Stimulated activated CD8-positive, alpha-beta memory T cell treated with anti-CD3 and anti-CD28 coated beads, Interleukin-7, amount 100 ng/mL, for 4 hours (primary cell): ENCODE results near the gene CHST15.

Experiments used
- DNase-seq, 2 donors: peaks; one replicate each; pipeline ENCODE4 v3.0.0-alpha.2; 2020; ENCODE audit warnings: low read depth in 2 of 2

The CHST15 gene

GRCh38 chr10:124092860-124093773 lies at the start of gene CHST15:
Gene CHST15 (minus strand): TSS chr10:124093598. CDS start chr10:124046212, 47,386 bp downstream.
- DNase-seq: no peak

DNA sequence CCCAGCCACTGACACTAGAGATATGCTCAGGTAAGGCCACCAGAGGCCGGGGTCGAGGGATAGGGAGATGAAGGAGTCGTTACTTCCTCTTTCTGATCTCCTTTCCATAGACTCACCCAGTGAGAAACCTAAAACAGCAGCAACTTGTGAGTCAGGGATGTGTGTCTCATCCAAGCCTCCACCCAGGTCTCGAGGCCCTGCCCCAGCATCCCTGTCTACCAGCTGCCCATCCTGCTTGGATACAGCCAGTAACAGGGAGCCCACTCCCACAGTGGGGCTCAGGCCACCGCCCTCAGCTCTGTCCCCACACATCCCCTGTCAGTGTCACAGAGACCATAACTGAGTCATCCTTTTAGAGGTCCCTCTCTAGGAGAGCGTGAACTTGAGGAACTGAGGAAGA lies 49.6 kb upstream of the CHST15 start:
- DNase-seq: no peak

DNA sequence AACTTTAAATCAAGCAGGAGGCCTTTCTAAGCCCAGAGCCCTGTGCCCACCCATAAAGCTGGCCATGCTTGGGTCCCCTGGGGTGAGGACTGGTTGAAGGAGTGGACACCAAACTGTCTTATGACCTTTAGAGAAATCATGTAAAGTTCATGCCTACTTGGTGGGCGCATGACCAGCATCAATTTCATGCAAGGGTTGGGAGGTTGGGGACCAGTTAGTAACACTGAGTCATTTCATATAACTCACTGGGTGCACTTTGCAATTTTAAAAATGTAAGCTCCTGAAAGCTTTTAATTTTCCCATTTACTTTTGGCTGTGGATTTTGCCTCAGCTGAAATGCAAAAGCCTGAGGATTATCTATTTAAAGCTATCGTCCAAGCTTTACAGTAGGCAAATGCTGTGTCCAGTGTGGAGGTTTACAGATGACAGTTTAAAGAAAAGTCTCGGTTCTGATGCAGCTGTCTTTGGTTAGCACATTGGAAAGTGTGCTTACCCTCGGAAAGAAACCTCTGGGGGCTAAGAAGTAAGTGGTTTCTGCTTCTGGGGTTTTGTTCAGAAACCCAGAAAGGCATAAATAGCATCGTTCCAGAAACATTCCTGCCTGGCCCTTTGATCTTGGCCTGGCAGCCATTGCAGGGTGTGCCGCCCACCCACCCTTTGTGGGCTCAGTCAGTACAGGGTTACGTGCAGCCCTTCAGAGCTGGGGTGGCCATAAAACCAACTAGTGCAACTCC lies 48.8 kb upstream of the CHST15 start:
- no peak for DNase-seq

- no peak for DNase-seq
Measured at GRCh38 chr10:124138883-124139348, 45.5 kb upstream of the CHST15 start.

DNA sequence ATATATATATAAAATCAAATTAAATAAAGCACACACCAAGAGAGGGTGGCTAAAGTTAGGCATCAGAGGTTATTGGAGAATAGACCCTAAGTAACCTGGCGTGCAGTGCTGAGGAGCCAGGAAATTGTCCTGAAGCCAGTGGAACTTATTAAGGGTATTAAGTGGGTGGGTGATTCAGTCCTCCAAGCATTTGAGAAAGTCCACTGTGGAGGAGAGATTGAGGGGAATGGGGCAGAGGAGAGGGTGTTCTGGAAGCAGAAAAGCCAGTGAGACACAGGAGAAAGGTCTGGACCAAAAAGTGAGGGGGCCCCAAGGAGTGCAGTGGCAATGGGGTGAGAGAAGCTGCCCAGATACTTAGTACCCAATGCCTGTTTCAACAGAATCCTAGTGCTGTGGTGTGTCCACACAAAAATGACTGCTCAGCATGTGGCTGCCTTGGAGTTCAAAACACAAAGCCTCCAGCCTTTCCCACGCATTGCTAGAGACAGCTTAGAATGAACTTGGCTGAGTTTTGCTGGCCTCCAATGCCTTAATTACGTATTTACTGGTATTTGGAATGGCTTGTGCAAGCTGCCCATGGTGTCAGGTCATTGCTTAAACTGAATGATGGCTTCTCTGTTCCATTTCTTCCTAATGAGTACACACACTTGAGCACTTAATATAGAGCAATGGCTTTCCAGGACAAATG lies 44.9 kb upstream of the CHST15 start:
- no peak for DNase-seq

GRCh38 chr10:124134251-124134893 lies 41.0 kb upstream of the CHST15 start:
- DNase-seq: no peak

- DNase-seq: no peak
Measured at GRCh38 chr10:124132876-124133275, 39.5 kb upstream of the CHST15 start.

DNA sequence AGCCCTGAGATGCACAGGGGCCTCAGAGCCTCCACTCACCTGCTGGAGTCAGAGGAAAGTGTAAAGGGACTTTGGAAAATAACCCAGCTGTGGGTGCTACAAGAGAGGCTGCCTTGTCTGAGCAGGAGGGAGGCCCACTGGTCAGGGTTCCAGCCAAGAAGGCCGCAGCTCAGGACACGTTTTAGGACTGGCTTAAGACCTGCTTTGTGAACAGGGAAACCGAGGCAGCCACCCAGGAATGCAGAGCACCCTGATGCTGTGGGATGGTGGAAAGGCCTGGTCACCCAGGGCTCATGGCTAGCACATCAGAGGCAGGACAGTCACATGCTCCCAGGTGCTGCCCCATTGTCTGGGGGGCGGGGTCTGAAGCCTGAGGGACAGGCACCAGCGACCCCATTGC lies 38.9 kb upstream of the CHST15 start:
- DNase-seq: no peak

DNA sequence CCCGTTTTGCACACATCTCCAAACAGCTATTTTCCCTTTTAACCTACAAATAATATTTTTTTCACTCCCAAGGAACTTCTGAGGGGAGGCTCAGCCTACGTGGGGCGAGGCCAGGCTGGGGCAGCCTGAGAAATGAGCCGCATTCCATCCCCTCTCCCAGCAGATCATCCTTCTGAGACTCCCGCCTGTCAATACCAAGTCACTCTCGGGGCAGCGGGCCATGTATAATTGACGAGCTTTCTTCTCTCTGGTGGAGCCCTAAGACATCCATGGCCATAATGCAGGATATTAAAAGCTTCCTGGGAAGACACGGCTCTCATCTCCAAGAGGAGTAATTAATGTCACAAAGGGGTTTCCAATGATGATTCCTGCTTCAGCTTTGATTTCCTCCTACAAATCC lies 37.8 kb upstream of the CHST15 start:
- no peak for DNase-seq

DNA sequence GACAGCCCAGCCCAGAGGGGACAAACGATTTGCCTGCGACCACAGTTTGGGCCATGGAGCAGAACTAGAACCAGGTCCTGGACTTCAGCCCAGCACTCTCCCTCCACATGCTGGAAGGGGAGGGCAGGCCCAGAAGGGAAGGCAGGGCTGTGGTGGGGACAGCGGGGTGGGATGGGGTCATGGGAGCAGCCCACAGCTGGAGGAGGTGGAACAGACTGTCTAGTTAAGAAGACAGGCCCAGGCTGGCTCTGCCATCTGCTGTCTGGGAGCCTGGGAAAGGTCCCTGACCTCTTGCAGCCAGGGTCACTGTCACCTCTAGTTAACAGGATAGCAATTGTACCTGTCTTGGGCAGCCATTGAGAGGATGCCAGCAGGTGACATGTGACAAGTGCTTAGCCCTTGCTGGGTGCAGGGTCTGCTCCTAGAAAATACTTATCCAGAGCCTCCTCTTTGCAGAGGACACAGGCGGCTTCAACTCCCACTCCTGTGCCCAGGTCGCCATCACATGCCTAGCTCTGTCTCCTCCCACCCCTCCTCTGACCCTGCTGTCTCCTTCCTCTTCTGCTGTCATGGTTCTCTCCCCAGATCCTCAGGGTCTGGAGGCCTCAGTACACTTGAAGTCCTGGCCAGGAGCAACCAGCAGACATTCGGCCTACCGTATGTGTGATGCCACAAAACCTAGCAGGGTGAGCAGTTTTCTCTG lies 37.0 kb upstream of the CHST15 start:
- no peak for DNase-seq

GRCh38 chr10:124129471-124129870 lies 36.1 kb upstream of the CHST15 start:
- DNase-seq: no peak

- DNase-seq: no peak
Measured at GRCh38 chr10:124128811-124129145, 35.4 kb upstream of the CHST15 start.

- no peak for DNase-seq
Measured at GRCh38 chr10:124127965-124128810, 34.8 kb upstream of the CHST15 start.

DNA sequence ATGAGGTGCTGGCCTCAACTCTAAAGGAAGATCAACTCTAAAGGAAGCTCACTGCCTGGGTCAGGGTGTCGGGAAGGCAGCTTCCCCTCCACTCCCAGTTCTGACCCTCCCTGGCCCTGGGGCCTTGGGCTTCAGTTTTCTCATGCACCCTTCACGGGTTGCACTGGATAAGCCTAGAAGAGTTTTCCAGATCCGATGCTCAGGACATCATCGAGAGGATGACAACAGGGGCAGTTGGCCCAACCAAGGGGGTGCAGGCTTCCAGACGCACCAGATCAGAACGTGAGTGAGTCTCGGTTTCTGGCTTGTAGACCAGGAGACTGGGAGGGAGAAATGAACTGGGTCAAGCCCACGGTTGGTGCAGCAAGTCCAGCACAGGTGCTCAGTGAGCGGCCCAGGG lies 34.2 kb upstream of the CHST15 start:
- no peak for DNase-seq

DNA sequence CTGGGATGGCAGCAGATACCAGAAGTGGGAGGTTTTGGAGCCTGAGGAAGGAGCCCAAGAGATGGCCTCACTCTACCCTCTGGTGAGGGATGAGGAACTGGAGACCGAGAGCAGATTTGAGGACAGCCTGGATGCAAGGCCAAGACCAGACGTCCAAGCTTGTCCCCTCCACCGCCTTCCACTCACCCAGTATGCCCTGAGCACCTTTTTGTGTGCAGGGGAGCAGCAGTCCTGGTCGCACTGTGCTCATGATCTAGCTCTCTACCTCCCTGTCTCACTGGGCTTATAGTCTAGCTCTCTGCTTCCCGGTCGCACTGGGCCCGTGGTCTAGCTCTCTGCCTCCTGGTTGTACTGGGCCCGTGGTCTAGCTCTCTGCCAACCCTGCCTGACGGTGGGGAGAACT lies 33.6 kb upstream of the CHST15 start:
- no peak for DNase-seq

DNA sequence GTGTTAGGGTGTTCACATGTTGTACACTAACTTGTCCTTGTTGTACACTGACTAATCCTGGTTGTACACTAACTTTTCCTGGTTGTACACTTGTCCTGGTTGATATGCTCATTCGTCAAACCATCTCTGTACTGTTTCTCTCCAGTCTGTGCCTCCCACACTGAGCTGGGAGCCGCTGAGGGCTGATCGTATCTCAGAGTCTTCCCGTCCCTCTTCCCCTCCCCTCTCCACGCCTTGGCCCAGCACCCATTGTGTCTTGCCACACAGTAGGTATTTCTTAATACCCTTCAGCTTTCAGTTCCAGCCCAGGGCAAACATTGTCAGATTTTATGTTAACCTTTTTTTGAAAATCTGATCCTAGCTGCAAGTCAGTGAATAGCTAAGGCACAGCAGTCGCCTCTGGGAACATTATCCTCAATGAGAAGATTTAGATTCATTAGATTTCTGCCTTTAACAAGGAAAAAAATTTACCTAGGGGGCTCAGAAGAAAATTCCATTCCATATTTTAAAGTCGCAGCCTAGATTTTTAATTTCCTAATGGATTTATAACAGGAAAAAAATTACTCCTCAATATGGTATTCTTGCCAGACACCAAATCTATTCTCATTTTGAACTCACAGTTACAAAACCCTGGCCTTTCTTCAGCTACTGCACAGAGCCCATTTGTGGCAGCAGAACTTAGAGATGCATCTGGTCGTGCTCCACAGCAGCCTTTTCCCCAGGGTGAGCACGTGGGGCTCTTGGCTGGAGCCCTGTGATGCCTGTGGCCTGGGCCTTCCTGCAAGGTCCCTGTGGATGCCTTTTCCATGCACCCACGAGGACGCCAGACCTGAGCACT lies 33.0 kb upstream of the CHST15 start:
- DNase-seq: no peak

DNA sequence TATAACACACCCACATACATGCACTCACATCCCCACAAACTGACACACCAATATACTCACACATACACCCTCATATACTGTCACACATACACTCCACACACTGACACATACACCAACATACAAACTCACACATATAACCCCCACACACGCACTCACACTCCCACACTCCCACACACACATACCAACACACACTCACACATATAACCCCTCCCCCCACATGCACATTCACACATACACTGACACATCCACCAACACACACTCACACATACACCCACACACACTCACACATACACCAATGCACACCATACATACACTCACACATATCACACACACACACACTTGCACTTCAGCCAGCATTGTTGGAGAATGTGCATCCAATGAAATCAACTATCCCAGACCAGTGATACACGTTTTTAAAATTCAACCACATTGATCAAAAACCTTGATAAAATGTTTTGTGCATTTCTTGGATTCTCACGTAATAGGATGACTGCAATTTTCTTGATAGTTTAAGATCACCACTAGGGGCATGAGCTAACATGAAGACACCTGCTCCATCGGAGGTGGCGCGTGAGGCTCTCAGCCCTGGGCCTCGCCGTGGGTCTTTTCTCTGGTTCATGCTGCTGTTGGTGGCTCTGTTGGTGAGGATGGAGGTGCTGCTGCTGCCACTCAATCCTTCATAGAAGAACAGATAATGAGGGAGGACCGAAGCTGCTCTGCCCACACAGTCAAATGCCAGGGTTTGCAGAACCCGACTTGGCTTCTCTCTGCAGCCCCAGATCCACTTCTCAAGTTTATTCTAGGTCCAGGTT lies 32.1 kb upstream of the CHST15 start:
- no peak for DNase-seq

DNA sequence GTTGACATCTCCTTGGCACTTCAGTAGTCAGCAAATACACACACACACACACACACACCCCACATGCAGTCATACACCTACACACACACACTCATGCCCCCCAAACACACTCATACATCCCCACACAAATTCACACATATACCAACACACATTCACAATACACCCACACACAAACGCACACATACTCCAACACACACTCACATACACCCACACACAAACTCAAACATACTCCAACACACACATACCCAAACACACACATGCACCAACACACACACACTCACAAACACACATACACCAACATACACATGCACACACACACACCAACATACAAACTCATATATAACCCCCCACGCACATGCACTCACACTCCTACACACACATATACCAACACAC lies 31.4 kb upstream of the CHST15 start:
- DNase-seq: no peak
